SK-N-SH (cell line): ENCODE results near the gene ITCH.

Experiments used
- EP300 ChIP-seq, 2 experiments: IDR thresholded peaks; 2 replicates each; pipeline versions ENCODE4 v1.4.0 to v1.6.1; 2012; ENCODE audit warnings: borderline replicate concordance in 1 of 2, low read depth in 1 of 2, low read length in 1 of 2
- FOSL2 ChIP-seq: IDR thresholded peaks from 2 replicates; pipeline ENCODE4 v1.4.0; 2012; ENCODE audit warnings: low read depth, mild to moderate bottlenecking, moderate library complexity, borderline replicate concordance
- GABPA ChIP-seq: IDR thresholded peaks from 2 replicates; pipeline ENCODE4 v1.4.0; 2012; ENCODE audit warnings: low read depth, mild to moderate bottlenecking
- NFIC ChIP-seq: IDR thresholded peaks from 2 replicates; pipeline ENCODE4 v1.4.0; 2012; ENCODE audit warnings: borderline replicate concordance
- NRF1 ChIP-seq: IDR thresholded peaks from 2 replicates; pipeline ENCODE4 v1.6.1; 2012; ENCODE audit warnings: low read depth, mild to moderate bottlenecking, low read length
- POLR2AphosphoS5 ChIP-seq: IDR thresholded peaks from 2 replicates; pipeline ENCODE4 v1.6.1; 2012; ENCODE audit warnings: low read depth, low read length
- RAD21 ChIP-seq: IDR thresholded peaks from 2 replicates; pipeline ENCODE4 v1.6.1; 2012; ENCODE audit warnings: mild to moderate bottlenecking, low read length
- RCOR1 ChIP-seq: fragments of 150-350 bp; IDR thresholded peaks from 2 replicates; pipeline ENCODE4 v1.6.1; 2017; ENCODE audit warnings: antibody characterized with exemption, low read length
- RXRA ChIP-seq: IDR thresholded peaks from 2 replicates; pipeline ENCODE4 v1.4.0; 2012; ENCODE audit warnings: low read depth, mild to moderate bottlenecking, borderline replicate concordance
- SIN3A ChIP-seq: IDR thresholded peaks from 2 replicates; pipeline ENCODE4 v1.6.1; 2012; ENCODE audit warnings: low read depth, mild to moderate bottlenecking, low read length, moderate library complexity, borderline replicate concordance
- TAF1 ChIP-seq: IDR thresholded peaks from 2 replicates; pipeline ENCODE4 v1.6.1; 2012; ENCODE audit warnings: low read depth, mild to moderate bottlenecking, low read length, moderate library complexity, borderline replicate concordance
- TCF12 ChIP-seq: IDR thresholded peaks from 2 replicates; pipeline ENCODE4 v1.4.0; 2012
- YY1 ChIP-seq: IDR thresholded peaks from 2 replicates; pipeline ENCODE4 v1.4.0; 2012; ENCODE audit warnings: low read depth, mild to moderate bottlenecking
- TF ChIP-seq, protein P1 (sequence below): fragments of 200-600 bp; sonication (generic); IDR thresholded peaks from 2 replicates; pipeline ENCODE4 v1.6.1; 2017; ENCODE audit warnings: antibody characterized with exemption, mild to moderate bottlenecking, moderate library complexity

DNA sequence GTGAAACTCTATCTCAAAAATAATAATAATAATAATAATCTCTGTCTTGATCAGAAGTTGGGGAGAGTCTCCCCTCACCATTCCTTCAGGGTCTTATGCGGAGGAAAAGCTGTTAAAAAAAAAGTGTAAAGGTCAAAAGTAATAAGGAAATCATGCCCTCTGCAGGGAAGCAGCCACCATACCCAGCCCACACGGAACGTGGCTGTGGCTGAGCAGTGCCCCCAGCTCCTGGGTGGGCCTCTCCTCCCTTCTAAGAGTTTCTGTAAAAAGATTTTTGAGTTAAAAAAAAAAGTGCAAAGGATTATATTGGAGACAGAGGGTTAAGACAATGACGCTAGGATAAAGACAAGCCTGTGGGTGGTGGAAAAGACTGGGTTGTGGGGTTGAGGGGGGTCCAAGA is 29.3 kb upstream of the ITCH start:
- TF ChIP-seq, protein P1, sequence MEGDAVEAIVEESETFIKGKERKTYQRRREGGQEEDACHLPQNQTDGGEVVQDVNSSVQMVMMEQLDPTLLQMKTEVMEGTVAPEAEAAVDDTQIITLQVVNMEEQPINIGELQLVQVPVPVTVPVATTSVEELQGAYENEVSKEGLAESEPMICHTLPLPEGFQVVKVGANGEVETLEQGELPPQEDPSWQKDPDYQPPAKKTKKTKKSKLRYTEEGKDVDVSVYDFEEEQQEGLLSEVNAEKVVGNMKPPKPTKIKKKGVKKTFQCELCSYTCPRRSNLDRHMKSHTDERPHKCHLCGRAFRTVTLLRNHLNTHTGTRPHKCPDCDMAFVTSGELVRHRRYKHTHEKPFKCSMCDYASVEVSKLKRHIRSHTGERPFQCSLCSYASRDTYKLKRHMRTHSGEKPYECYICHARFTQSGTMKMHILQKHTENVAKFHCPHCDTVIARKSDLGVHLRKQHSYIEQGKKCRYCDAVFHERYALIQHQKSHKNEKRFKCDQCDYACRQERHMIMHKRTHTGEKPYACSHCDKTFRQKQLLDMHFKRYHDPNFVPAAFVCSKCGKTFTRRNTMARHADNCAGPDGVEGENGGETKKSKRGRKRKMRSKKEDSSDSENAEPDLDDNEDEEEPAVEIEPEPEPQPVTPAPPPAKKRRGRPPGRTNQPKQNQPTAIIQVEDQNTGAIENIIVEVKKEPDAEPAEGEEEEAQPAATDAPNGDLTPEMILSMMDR: no peak
- no peak for TF ChIP-seq FOSL2
- no peak for TF ChIP-seq EP300 (IDR thresholded peaks at IDR 0.05; ENCODE audit: borderline replicate concordance in 1 of 2, low read depth in 1 of 2, low read length in 1 of 2)
- TF ChIP-seq YY1: no peak
- TF ChIP-seq NFIC: no peak
- no peak for TF ChIP-seq GABPA
- no peak for TF ChIP-seq POLR2AphosphoS5
- no peak for TF ChIP-seq TCF12
- no peak for TF ChIP-seq TAF1
- TF ChIP-seq RCOR1: no peak
- TF ChIP-seq SIN3A: no peak
- no peak for TF ChIP-seq RXRA
- TF ChIP-seq RAD21: no peak
- no peak for TF ChIP-seq NRF1
